ENCODE results near the gene MARK4. TPM values are rescaled to one million over a fixed set of nuclear protein-coding genes. Genes with fewer than 3 reads are reported as not detected.

Gene MARK4
- polyA plus RNA-seq, 2 donors, result 11.9 to 15.9 TPM

Other genes with a start within 250 kb of the MARK4 start
- 1 to 10 TPM; 7.2 TPM for gene RELB, start 249.8 kb upstream of the MARK4 start, polyA plus RNA-seq
- 100 to 1,000 TPM in 1 of 2 donors, 10 to 100 TPM in 1; 42.6 to 132 TPM for gene CLASRP, start 212.2 kb upstream of the MARK4 start, polyA plus RNA-seq
- gene ZNF296, start 174.8 kb upstream of the MARK4 start, polyA plus RNA-seq, result 10 to 100 TPM in 1 of 2 donors, 1 to 10 TPM in 1; 7.6 to 14.5 TPM
- gene GEMIN7, start 172.0 kb upstream of the MARK4 start, polyA plus RNA-seq, result 10 to 100 TPM; 20.7 to 21.3 TPM
- gene PPP1R37, start 158.1 kb upstream of the MARK4 start, polyA plus RNA-seq, result 10 to 100 TPM; 17.5 to 43.1 TPM
- 1 to 10 TPM in 1 of 2 donors, under 1 TPM in 1; 0.61 to 1.3 TPM for gene NKPD1, start 90.3 kb upstream of the MARK4 start, polyA plus RNA-seq
- 10 to 100 TPM; 25.9 to 26.4 TPM for gene TRAPPC6A, start 73.0 kb upstream of the MARK4 start, polyA plus RNA-seq
- 1 to 10 TPM; 2.2 to 3.1 TPM for gene BLOC1S3, start 72.5 kb upstream of the MARK4 start, polyA plus RNA-seq
- gene EXOC3L2, start 5.9 kb upstream of the MARK4 start, polyA plus RNA-seq, result 1 to 10 TPM; 1.3 to 1.5 TPM
- gene CKM, start 71.6 kb downstream of the MARK4 start, polyA plus RNA-seq, result under 1 TPM; 0.14 to 0.74 TPM
- gene KLC3, start 89.5 kb downstream of the MARK4 start, polyA plus RNA-seq, result 10 to 100 TPM; 15.0 to 24.2 TPM
- gene ERCC2, start 119.3 kb downstream of the MARK4 start, polyA plus RNA-seq, result 1 to 10 TPM; 6.1 to 8.8 TPM
- 100 to 1,000 TPM; 163 to 233 TPM for gene PPP1R13L, start 153.8 kb downstream of the MARK4 start, polyA plus RNA-seq
- gene POLR1G, start 155.4 kb downstream of the MARK4 start, polyA plus RNA-seq, result 1 to 10 TPM; 6.3 to 6.8 TPM
- 10 to 100 TPM; 33.3 to 33.4 TPM for gene ERCC1, start 172.6 kb downstream of the MARK4 start, polyA plus RNA-seq
- 10 to 100 TPM in 1 of 2 donors, 1 to 10 TPM in 1; 1.1 to 13.8 TPM for gene FOSB, start 216.7 kb downstream of the MARK4 start, polyA plus RNA-seq
- 1 to 10 TPM; 2.4 to 5.1 TPM for gene RTN2, start 245.8 kb downstream of the MARK4 start, polyA plus RNA-seq
- gene PPM1N, start 247.2 kb downstream of the MARK4 start, polyA plus RNA-seq, result 1 to 10 TPM; 2.3 to 2.5 TPM

Measured in esophagus (tissue), 2 donors.